Omental fat pad (tissue), 4 donors: ENCODE data around the gene MTHFD1. TPM values are rescaled to one million over a fixed set of nuclear protein-coding genes. Genes with fewer than 3 reads are reported as not detected.

Experiments used
- ATAC-seq: fragments of 150-250 bp; one replicate; pipeline ENCODE4 v1.9.1; 2016; ENCODE audit warnings: mild to moderate bottlenecking, moderate library complexity; ENCODE audit not compliant: low FRiP score
- DNase-seq: peaks from one replicate; pipeline ENCODE4 v3.0.0-alpha.2; 2019; ENCODE audit warnings: low spot score
- CTCF ChIP-seq, 3 donors: fragments of 450-650 bp; IDR thresholded peaks; one replicate each; pipeline ENCODE4 v1.5.1; 2016 to 2017; ENCODE audit warnings: antibody characterized with exemption in 3 of 3, mild to moderate bottlenecking in 3 of 3, moderate library complexity in 2 of 3
- total RNA-seq, 4 donors: library from RNA; depleted of rRNA; stranded (reverse); fragments of >200 nt; gene quantifications; one replicate each; pipeline ENCODE4 v1.1.0, GENCODE V29; 2016

MTHFD1 gene
- total RNA-seq, 4 donors from 2014 or later, result 58.0 to 138 (median 86.9) TPM

GRCh38 chr14:64463873-64464272 lies 75.7 kb downstream of the MTHFD1 start:
- no peak for DNase-seq
- no peak for TF ChIP-seq CTCF (IDR thresholded peaks at IDR 0.05)
- no peak for ATAC-seq

- ATAC-seq (no peak), DNase-seq (no peak)
- TF ChIP-seq CTCF (IDR thresholded peaks at IDR 0.05), result no peak
Observed at GRCh38 chr14:64464651-64465050, 76.5 kb downstream of the MTHFD1 start.

- ATAC-seq (peak; percentile 91), DNase-seq (no peak)
- TF ChIP-seq CTCF (IDR thresholded peaks at IDR 0.05), result no peak
Observed at GRCh38 chr14:64465191-64465822, 77.2 kb downstream of the MTHFD1 start, which contains the start of gene AKAP5. Gene AKAP5, plus strand, starts transcription at chr14:64465499. Its CDS starts 2,896 bp downstream, at chr14:64468395.

GRCh38 chr14:64465831-64466554 lies 77.8 kb downstream of the MTHFD1 start:
- no peak for TF ChIP-seq CTCF (IDR thresholded peaks at IDR 0.05)
- ATAC-seq (peak; percentile 41), DNase-seq (no peak)

- DNase-seq, result no peak
- TF ChIP-seq CTCF (IDR thresholded peaks at IDR 0.05), result no peak
- no peak for ATAC-seq
Observed at GRCh38 chr14:64467101-64467500, 78.9 kb downstream of the MTHFD1 start.

- ATAC-seq (no peak), DNase-seq (no peak)
- TF ChIP-seq CTCF (IDR thresholded peaks at IDR 0.05), result no peak
Observed at GRCh38 chr14:64467566-64467965, 79.4 kb downstream of the MTHFD1 start.

GRCh38 chr14:64468451-64468850 lies 80.3 kb downstream of the MTHFD1 start:
- DNase-seq (no peak), ATAC-seq (no peak)
- no peak for TF ChIP-seq CTCF (IDR thresholded peaks at IDR 0.05)
